ENCODE results near the gene AUP1. TPM values are rescaled to one million over a fixed set of nuclear protein-coding genes. Genes with fewer than 3 reads are reported as not detected.
A peak's percentile ranks its signal among the peaks of the same experiment; 100 is the strongest.

The AUP1 gene
- total RNA-seq, 4 donors from 2014 or later, result 112 to 148 (median 115) TPM

DNA sequence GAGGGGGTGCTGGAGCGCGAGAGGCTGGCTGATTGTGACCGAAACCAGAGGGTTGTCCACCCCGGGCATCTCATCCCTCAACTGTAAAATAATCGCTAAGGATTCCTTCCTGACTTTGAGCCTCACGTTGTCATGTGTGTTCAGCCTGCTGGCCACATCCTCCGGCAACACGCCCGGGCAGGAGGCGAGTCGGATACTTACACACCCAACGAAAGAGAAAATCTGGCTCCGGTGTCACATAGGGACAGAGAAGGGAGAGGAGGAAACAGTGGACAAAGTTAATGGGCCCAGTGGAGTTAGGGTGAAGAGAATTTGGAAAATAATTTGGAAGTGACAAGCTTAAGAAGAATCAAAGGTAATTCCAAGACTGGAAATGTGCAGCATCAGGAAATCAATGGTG is 12.9 kb downstream of the AUP1 start:
- intact Hi-C loops (cut with DNase I; ENCODE audit: low total_unique reads), result no loop called here
- TF ChIP-seq, protein P1, sequence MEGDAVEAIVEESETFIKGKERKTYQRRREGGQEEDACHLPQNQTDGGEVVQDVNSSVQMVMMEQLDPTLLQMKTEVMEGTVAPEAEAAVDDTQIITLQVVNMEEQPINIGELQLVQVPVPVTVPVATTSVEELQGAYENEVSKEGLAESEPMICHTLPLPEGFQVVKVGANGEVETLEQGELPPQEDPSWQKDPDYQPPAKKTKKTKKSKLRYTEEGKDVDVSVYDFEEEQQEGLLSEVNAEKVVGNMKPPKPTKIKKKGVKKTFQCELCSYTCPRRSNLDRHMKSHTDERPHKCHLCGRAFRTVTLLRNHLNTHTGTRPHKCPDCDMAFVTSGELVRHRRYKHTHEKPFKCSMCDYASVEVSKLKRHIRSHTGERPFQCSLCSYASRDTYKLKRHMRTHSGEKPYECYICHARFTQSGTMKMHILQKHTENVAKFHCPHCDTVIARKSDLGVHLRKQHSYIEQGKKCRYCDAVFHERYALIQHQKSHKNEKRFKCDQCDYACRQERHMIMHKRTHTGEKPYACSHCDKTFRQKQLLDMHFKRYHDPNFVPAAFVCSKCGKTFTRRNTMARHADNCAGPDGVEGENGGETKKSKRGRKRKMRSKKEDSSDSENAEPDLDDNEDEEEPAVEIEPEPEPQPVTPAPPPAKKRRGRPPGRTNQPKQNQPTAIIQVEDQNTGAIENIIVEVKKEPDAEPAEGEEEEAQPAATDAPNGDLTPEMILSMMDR (IDR thresholded peaks at IDR 0.05 in 4 of 5, conservative IDR thresholded peaks at IDR 0.05 in 1 of 5), result no peak
- TF ChIP-seq POLR2A (IDR thresholded peaks at IDR 0.05), result no peak
- Histone ChIP-seq H3K9me3 (no peaks in the 10 kb centered on the region), H3K27ac (no peak overlapping the region), H3K36me3 (no peaks in the 10 kb centered on the region), H3K27me3 (peaks cover 81 to 94% (median 93%) of the 10 kb centered on the region in 3 donors), H3K4me3 (peak overlapping the region; percentile 43 to 59 (median 45)), H3K4me1 (peaks cover 7 to 17% of the 10 kb centered on the region in 2 donors)
- no peak for ATAC-seq
- DNase-seq, result no peak
- in situ Hi-C loops (cut with MboI; ENCODE audit: low sequenced_read_pairs in 4 of 4), result no loop called here

DNA sequence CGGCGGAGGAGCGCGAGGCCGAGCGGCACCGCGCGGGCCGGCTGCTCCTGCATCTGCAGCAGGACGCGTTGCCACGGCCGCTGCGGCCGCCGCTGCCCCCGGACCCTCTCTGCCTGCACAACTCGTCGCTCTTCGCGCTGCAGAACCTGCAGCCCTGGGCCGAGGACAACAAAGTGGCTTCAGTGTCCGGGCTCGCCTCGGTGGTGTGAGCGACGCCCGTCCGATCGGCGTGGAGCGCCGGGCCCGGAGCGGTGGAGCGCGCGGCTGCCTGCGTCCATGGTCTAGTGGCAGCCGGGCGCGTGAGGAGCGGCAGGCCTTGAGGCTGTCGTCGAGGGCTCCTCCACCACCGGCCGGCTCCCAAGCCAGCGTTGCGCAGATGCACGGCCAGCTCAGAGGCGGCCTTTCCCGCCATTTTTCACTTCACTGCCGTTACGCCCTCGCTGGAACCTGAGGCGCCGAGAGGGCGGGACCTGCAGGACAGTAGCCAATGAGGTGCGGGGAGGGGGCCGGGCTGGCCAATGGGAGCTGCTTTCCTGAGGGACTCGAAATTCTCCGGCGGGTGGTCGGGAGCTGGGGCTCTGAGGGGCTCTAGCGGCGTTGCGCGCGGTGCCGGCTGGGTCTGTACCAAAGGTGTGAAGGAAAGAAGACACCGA is 13.4 kb downstream of the AUP1 start:
- intact Hi-C loops (cut with DNase I; ENCODE audit: low total_unique reads), result no loop called here

DNA sequence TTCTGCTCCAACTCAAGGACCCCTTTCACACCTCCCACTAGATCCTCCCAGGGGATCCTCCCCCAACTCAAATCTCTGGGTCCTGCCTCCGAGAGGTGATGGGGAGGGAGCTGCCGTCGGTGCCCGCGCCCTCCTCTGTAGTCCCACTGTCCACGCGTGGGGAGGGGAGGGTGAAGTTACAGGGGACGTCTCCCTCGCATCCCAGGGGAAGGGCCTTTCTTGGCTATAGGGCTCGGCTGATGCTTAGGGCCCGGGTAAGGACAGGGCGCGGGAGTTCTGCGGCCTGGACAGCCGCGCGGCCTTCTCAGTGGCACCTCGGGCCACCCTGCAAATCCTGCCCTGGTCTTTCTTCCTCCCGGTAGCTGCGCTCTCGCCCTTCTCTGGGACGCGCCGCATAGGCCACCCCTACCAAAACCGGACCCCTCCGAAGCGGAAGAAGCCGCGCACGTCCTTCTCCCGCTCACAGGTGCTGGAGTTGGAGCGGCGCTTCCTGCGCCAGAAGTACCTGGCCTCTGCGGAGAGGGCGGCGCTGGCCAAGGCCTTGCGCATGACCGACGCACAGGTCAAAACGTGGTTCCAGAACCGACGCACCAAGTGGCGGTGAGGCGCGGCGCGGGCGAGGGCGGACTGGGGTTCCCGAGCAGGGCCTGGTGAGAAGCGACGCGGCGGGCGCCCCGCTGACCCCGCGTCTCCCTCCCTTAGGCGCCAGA is 14.1 kb downstream of the AUP1 start:
- no peak for ATAC-seq
- in situ Hi-C loops (cut with MboI; ENCODE audit: low sequenced_read_pairs in 4 of 4), result no loop called here
- H3K4me1 ChIP-seq, result peaks cover 7 to 17% of the 10 kb centered on the region in 2 donors
- no peaks in the 10 kb centered on the region for H3K9me3 ChIP-seq
- intact Hi-C loops (cut with DNase I; ENCODE audit: low total_unique reads), result no loop called here
- H3K27ac ChIP-seq, result no peak overlapping the region
- H3K4me3 ChIP-seq, result peak overlapping the region; percentile 43 to 59 (median 45)
- TF ChIP-seq, protein P1 (IDR thresholded peaks at IDR 0.05 in 4 of 5, conservative IDR thresholded peaks at IDR 0.05 in 1 of 5), result no peak
- no peak for DNase-seq
- no peaks in the 10 kb centered on the region for H3K36me3 ChIP-seq
- peaks cover 90 to 100% (median 96%) of the 10 kb centered on the region in 3 donors for H3K27me3 ChIP-seq

More for the DNA sequence above, 13.4 kb downstream of the AUP1 start:
- peak overlapping the region; percentile 43 to 59 (median 45) for H3K4me3 ChIP-seq
- H3K36me3 ChIP-seq, result no peaks in the 10 kb centered on the region
- H3K9me3 ChIP-seq, result no peaks in the 10 kb centered on the region
- no peak overlapping the region for H3K27ac ChIP-seq
- peak in 1 of 2 donors; percentile 47 for DNase-seq
- in situ Hi-C loops (cut with MboI; ENCODE audit: low sequenced_read_pairs in 4 of 4), result no loop called here
- TF ChIP-seq, protein P1 (IDR thresholded peaks at IDR 0.05 in 4 of 5, conservative IDR thresholded peaks at IDR 0.05 in 1 of 5), result no peak
- no peak for TF ChIP-seq POLR2A (IDR thresholded peaks at IDR 0.05)
- peaks cover 86 to 99% (median 98%) of the 10 kb centered on the region in 3 donors for H3K27me3 ChIP-seq
- H3K4me1 ChIP-seq, result peaks cover 7 to 17% of the 10 kb centered on the region in 2 donors
- ATAC-seq, result peak in 1 of 2 donors; percentile 61

DNA sequence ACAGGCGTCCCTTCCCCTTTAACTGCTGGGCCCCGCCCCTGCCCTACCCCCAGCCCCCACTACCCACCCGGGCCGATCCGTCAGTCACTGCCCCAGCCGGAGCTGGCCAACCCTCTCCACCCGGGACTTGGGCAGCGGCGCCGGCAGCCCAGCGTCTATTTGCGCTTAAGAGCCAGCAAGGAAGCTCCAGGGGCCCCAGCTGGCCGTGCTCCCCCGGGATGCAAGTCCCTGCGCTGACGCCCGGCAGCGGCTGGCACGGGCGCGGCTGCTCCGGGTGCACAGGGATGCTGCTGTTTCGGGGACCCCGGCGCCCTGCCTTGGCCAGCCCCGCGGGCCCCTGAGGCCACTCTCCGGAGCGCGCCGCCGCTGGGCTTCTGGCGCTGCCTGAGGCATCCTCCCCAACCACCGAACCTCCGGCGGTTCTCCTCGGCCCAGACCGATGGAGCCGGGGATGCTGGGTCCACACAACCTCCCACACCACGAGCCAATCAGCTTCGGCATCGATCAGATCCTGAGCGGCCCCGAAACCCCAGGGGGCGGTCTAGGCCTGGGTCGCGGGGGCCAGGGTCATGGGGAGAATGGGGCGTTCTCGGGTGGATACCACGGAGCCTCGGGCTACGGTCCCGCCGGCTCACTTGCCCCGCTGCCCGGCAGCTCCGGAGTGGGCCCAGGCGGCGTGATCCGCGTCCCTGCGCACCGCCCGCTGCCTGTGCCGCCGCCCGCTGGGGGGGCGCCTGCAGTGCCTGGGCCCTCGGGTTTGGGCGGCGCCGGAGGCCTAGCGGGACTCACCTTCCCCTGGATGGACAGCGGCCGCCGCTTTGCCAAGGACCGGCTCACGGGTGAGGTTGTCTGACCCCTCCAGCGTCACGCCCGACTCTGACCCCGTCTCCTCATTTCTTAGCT is 14.9 kb downstream of the AUP1 start, which contains the start of gene TLX2:
TLX2 (plus strand) TSS at position 83 of the 903 bp plus-strand sequence; CDS start at position 440, 357 bp downstream.
- in situ Hi-C loops (cut with MboI; ENCODE audit: low sequenced_read_pairs in 4 of 4) (no loop called here), intact Hi-C loops (cut with DNase I; ENCODE audit: low total_unique reads) (no loop called here)
- Histone ChIP-seq H3K27ac (no peak within 1 kb of the TSS), H3K27me3 (peaks cover 88 to 100% (median 88%) of the 10 kb centered on the region in 3 donors), H3K36me3 (no peaks in the 10 kb centered on the region), H3K4me1 (peaks cover 7 to 17% of the 10 kb centered on the region in 2 donors), H3K4me3 (no peak within 1 kb of the TSS), H3K9me3 (no peaks in the 10 kb centered on the region)
- TF ChIP-seq, protein P1 (IDR thresholded peaks at IDR 0.05 in 4 of 5, conservative IDR thresholded peaks at IDR 0.05 in 1 of 5), result no peak
- no peak for TF ChIP-seq POLR2A (IDR thresholded peaks at IDR 0.05)
- DNase-seq (no peak), ATAC-seq (no peak)

Data from gastrocnemius medialis (tissue), 4 donors.